Measurements from ENCODE around the gene RALGDS. TPM values are rescaled to one million over a fixed set of nuclear protein-coding genes. Genes with fewer than 3 reads are reported as not detected.

Gene RALGDS
- polyA plus RNA-seq, 10 donors = 39.8 to 59.2 (median 47.4) TPM

GRCh38 chr9:133120501-133121197 is 391 bp downstream of the RALGDS start:
- peak in 1 of 3 donors; percentile 79 for DNase-seq

DNA sequence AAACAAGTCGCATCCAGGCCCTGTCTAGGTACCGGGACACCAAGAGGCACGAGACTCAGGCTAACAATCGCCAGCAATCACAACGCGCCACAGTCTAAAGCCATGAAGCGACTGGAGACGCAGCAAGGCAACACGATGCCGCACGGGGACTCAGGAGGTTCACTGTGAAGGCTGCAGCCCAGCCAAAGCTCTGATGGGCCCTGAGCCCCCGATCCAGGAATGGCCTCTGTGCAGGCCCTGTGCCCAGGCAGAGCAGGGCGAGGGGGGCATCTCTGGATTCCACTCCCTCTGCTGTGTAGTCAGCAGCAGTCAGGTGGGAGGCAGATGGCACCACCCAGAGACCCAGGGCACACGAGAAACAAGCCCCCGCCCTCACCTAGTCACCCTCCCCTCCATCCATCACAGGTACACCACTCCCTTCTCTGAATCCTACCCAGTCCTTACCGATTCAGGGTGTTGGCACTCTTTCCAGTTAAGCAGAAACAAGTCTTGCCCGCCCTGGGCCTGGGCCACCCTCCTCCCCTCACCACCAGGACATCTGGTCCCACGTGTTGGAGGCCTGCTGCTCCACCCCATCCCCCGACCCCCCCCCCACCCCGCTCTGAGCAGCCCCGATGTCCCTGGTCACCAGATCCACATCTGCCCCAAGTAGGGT is 1.1 kb downstream of the RALGDS start:
- DNase-seq = no peak

DNA sequence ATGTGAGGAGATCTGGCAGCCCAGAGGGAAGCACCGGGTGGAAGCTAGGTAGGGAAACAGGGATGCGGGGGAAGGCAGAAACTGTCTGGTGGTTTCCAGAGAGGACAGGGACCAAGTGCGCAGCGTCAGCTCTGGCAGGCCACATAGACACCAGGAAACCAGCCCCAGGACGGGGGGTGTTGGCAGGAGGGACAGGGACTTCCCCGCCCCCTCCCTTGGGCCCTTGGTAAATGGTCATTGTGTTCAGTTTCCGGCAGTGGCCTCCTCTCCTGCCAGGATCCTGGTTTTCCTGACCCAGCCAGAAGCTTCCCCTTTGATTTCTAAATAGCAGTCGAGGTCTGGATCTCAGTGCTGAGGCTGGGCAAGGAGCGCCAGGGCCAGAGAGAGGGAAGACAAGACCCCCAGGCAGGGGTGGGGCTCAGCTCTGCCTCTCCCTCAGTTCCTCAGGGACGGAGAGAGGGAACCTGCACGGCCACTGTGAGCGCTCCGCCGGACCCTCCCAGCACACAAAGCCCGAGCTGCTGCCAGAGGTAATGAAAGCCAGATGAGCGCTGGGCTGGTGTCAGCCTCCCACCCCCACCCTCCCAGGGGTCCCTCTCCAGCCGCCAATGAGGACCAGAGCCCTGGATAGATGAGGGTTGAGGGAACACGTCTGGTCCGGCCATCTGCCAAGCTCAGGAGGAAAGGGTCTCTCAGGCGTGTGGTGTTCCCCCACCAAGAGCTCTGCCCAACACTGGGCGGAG is 1.8 kb downstream of the RALGDS start:
- peak; percentile 58 to 89 (median 81) for DNase-seq

- no peak for DNase-seq
Observed at GRCh38 chr9:133118568-133118967, 2.5 kb downstream of the RALGDS start.

GRCh38 chr9:133118179-133118520 is 2.9 kb downstream of the RALGDS start:
- no peak for DNase-seq

GRCh38 chr9:133117271-133118178 is 3.5 kb downstream of the RALGDS start:
- no peak for DNase-seq

DNA sequence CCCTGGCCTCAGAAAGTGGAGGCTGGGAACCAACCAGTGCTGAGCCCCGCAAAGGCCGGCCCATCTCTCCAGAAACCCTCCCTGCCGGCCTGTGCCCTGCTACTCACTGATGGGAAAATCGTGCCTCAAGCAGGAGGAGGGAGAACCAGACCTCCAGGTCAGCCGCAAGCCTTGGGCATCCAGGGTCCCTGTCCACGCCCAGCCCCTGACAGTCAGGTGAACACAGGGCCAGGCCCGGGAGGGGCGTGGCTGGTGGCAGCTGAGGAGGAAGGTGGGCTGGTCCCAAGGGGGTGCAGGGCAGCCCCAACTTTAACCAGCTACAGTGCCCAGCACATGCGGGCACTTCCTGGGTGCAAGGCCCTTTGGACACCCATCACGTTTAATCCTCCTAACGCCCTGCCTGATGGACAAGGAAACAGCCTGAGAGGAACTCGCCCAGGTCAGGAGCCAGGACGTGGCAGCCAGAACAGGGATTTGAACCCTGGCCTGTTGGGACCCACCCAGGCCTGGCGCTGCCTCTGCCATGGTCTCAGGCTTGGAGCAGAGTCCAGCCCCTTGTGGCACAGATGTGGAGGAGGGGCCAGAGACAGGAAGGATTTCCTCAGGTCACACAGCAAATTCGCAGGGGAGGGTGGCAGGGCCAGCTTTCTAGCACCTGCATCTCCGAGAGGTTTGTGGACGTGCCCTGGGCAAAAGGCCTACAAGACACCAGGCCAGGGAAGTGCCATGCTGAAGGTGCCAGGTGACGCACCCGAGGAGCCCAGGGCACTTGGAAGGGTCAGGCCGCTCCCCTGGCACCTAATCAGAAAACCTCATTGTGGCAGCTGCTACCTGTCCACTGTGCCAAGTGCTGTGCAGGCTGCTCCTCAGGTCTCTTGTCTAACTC is 4.5 kb downstream of the RALGDS start:
- no peak for DNase-seq

- no peak for DNase-seq
Observed at GRCh38 chr9:133115604-133116345, 5.3 kb downstream of the RALGDS start.

- no peak for DNase-seq
Observed at GRCh38 chr9:133114886-133115603, 6.0 kb downstream of the RALGDS start.

DNA sequence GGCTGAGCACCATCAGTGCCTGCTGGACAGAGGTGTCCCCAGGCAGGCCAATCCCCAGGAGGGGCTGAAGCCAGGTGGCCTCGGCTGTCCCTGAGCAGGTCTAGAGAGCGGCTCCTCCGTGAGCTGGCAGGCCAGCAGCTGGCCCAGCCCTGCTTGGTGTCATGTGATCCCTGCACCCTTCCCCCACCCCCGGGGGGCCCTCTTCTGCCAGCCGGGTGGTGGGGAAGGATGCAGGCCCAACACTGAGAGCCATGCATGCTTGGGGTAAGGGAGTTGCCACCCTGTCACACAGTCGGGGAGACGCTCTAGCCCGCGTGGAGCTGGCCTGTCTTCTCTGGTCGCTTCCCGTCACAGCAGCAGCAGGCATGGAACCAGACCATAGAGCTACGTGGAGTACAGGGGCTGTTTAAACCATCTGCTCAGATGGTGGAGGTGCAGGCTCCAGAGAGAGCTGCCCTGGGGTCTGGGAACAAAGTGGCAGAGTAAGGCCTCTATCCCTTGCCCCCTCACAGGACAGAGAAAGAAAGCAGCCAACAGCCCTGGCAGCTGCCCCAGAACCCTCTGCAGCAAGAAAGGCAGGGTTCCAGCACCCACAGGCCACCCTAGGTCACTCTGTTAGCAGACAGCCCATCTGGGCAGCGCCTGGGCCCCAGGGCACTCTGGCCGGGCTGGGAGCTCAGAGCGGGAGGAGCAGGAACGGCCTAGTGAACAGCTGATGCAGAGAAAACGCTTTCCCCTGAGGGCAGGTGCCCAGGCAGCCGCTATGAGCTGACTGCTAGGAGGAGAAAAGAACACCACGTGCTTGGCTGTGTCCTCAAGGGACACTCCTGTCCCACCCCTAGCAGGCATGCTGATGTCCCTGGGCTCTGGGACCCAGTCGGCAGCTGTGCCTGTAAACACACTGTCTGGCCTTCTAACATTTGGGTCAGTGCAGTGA is 6.8 kb downstream of the RALGDS start:
- DNase-seq = peak in 2 of 3 donors; percentile 47 to 61

DNA sequence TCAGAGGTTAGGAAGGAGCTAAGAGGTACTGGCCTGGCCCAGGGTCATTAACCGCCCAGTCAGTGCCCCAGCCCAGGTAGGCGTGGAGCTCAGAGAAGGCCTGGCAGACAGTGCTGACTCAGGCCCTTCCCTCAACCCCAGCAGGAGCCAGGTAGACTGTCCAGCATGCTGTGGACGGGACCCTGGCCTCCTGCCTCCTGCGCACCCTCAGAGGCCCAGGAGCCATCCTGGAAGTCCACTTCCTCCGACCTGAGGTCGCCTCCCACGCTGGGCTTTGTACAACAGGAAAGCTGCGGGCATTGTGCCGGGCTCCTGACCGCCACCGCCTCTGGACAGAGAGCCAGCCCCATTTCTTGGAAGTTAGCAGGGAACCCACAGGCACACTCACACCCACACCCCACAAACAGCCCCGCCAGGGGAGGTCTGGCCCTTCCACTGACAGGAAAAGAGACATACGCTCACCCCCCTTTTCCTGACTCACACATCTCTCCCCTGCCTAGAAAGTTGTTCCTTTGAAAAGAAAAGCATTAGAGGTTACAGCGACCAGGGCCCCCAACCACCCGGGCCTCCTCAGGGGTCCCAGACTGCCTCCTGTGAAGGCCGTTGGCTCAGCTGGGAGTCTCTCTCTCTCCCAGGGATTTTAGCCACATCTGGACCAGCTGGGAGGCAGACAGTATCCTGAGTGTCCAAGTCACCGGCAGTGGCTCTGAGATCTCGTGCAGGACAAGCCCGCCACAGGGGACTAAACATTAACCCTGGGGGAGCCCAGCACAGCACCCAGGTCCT is 7.7 kb downstream of the RALGDS start:
- DNase-seq = no peak

- peak in 1 of 3 donors; percentile 58 for DNase-seq
Observed at GRCh38 chr9:133112663-133113026, 8.4 kb downstream of the RALGDS start.

DNA sequence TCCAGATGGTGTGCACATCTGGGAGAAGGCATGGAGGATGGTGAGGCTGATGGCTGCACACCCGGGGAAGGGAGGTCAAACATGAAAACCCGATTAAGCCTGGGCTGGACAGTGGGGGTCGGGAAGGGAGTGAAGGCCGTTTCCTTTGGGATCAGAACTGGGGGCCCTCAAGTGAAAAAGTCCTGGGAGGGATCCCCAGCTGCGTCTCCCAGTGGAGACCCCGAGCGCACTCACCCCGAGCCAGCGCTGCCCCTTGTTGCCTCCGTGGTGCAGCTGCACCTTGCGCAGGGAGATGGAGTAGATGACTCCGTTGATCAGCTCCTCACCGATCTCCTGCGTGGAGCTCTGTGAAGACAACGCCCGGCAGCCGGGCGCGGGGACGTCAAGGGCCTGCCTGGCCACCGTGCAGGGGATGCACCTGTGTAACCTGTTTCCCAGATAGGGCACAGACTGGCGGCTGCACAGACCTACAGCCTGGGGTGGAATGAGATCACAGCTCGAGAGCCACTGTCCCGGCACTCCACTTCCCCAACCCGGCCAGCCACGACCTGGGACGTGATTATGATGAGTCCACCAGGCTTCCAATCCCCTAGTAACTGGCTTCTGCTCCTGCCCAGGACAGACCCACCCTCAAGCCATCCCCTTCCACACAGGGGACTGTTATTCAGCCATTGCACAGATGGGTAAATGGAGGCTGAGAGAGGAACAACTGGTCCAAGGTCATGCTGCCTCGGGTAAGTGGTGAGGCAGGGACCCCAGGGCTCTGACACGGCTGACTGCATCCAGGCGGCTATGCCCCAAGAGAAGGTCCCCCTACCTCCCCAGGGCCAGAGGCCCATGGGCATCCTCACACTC is 9.0 kb downstream of the RALGDS start:
- no peak for DNase-seq

DNA sequence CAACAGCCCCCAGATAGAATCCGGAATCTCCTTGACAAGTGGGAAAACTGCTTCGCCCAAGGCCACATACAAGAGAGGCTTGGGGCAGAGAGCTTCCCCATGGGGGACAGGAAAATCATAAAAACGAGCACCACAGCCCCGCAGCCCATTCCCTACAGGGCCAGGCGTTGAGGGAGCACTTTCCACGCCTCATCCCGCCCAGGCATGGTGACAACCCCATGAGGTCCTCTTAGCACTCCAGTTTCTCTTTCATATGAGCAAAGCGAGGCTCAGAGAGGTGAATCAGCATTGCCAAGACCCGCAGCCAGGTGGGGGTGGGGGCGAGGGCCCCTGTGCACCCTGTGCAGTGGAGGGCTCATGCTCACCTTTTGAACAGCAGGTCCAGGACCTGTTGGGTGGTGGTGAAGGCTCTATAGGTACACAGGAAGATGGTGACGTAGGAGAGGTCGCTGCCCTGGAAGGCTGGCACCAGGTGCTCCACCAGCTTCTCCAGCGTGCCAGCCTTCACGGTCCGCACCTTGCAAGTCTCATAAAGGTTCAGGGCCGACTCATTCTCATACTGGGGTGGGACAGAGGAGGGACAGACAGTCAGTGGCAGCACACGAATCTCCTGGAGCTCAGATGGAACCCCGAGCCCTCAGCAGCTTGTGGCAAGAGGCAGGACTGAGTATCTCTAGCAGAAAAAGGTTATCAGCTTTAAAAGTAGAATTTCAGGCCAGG is 10.9 kb downstream of the RALGDS start:
- no peak for DNase-seq

- no peak for DNase-seq
Observed at GRCh38 chr9:133108794-133109641, 12.0 kb downstream of the RALGDS start.

All from muscle of back (tissue), 11 donors.